Gastrocnemius medialis (tissue), 4 donors: ENCODE measurements around the gene ME1. TPM values are rescaled to one million over a fixed set of nuclear protein-coding genes. Genes with fewer than 3 reads are reported as not detected.
A peak's percentile ranks its signal among the peaks of the same experiment; 100 is the strongest.

ENCODE experiments used
- ATAC-seq, 2 donors: fragments of 150-250 bp; one replicate each; pipeline ENCODE4 v1.9.1; 2016
- DNase-seq, 2 donors: peaks; one replicate each; pipeline ENCODE4 v3.0.0-alpha.2; 2019
- H3K27ac ChIP-seq, 4 donors: fragments of 200-600 bp; sonication (generic); 1 replicate in 1 of 4; 2 replicates in 3 of 4; pipeline ENCODE4 v1.5.1; 2016 to 2018; ENCODE audit warnings: mild to moderate bottlenecking in 2 of 4, moderate library complexity in 1 of 4
- H3K27me3 ChIP-seq, 3 donors: fragments of 200-600 bp; sonication (generic) in 2 of 3; 1 replicate in 1 of 3; 2 replicates in 2 of 3; pipeline versions ENCODE4 v1.5.1 to v1.6.0; 2016 to 2019; ENCODE audit warnings: mild to moderate bottlenecking in 1 of 3, moderate library complexity in 1 of 3
- H3K36me3 ChIP-seq, 2 donors: fragments of 200-600 bp; sonication (generic) in 1 of 2; one replicate each; pipeline ENCODE4 v1.5.1; 2017 to 2018
- H3K4me1 ChIP-seq, 2 donors: fragments of 200-600 bp; sonication (generic) in 1 of 2; one replicate each; pipeline ENCODE4 v1.5.1; 2016 to 2017; ENCODE audit warnings: mild to moderate bottlenecking in 2 of 2
- H3K4me3 ChIP-seq, 4 donors: fragments of 200-600 bp; sonication (generic) in 3 of 4; 1 replicate in 1 of 4; 2 replicates in 3 of 4; pipeline ENCODE4 v1.5.1; 2016 to 2019; ENCODE audit warnings: mild to moderate bottlenecking in 2 of 4
- H3K9me3 ChIP-seq, 3 donors: fragments of 200-600 bp; sonication (generic) in 2 of 3; 1 replicate in 1 of 3; 2 replicates in 2 of 3; pipeline ENCODE4 v1.5.1; 2016 to 2019
- POLR2A ChIP-seq, 2 donors: fragments of 450-650 bp; IDR thresholded peaks; one replicate each; pipeline ENCODE4 v1.6.1; 2017; ENCODE audit warnings: antibody characterized with exemption in 2 of 2, mild to moderate bottlenecking in 2 of 2, moderate library complexity in 2 of 2
- in situ Hi-C, 4 donors: fragments of 200-750 bp; cut with MboI; loops; one replicate each; pipeline versions ENCODE4 v1.15.0 to v1.8.0; 2017; ENCODE audit warnings: low sequenced_read_pairs in 4 of 4
- intact Hi-C: fragments of 100-400 bp; cut with DNase I; formaldehyde crosslinking; loops from one replicate; pipeline ENCODE4 v1.15.1; 2023; ENCODE audit warnings: low total_unique reads
- total RNA-seq, 4 donors: library from RNA; depleted of rRNA; stranded (reverse); fragments of >200 nt; gene quantifications; one replicate each; pipeline versions ENCODE4 v1.1.0 to v1.2.3, GENCODE V29; 2016
- TF ChIP-seq, protein P1 (sequence below), 5 experiments: fragments of 450-650 bp in 3 of 5; fragments of 200-600 bp in 2 of 5; sonication (generic) in 2 of 5; IDR thresholded peaks in 4 of 5; conservative IDR thresholded peaks in 1 of 5; 1 replicate in 4 of 5; 2 replicates in 1 of 5; pipeline ENCODE4 v1.5.1; 2016 to 2019; ENCODE audit warnings: antibody characterized with exemption in 5 of 5, mild to moderate bottlenecking in 3 of 5, moderate library complexity in 3 of 5

ME1 gene
- total RNA-seq, 4 donors from 2014 or later: 15.6 to 36.8 (median 25.4) TPM

DNA sequence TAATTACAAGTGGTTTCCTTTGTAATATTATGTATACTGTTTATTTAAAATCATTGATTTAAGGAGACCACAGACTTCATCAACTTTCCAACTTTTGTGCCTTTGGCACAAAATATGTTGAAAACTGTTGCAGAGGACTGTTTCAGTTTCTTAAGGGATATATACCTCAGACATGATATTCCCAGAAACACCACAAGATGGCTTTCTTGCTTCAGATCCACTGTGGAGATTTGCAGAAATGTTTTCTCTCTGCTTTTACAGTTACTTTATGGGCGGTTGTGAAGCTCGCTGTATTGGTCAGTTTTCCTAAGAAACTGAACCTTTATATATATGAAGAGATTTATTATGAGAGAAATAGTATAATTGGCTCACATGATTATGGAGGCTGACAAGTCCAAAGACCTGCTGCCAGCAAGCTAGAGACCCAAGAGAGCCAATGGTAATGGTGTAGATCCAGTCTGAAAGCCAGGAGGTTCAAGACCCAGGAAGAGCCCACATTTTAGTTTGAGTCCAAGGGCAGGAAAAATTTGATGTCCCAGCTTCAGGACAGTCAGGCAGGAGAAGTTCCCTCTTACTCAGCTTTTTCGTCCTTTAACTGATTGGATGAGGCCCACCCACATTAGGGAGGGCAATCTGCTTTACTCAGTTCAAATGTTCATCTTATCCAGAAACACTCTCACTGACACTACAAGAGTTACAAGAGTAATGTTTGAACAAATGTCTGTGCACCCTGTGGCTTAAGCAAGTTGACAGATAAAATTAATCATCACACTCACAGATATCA lies 12.8 kb downstream of the ME1 start:
- no peak for DNase-seq
- no peak for TF ChIP-seq POLR2A (IDR thresholded peaks at IDR 0.05)
- TF ChIP-seq, protein P1, sequence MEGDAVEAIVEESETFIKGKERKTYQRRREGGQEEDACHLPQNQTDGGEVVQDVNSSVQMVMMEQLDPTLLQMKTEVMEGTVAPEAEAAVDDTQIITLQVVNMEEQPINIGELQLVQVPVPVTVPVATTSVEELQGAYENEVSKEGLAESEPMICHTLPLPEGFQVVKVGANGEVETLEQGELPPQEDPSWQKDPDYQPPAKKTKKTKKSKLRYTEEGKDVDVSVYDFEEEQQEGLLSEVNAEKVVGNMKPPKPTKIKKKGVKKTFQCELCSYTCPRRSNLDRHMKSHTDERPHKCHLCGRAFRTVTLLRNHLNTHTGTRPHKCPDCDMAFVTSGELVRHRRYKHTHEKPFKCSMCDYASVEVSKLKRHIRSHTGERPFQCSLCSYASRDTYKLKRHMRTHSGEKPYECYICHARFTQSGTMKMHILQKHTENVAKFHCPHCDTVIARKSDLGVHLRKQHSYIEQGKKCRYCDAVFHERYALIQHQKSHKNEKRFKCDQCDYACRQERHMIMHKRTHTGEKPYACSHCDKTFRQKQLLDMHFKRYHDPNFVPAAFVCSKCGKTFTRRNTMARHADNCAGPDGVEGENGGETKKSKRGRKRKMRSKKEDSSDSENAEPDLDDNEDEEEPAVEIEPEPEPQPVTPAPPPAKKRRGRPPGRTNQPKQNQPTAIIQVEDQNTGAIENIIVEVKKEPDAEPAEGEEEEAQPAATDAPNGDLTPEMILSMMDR (IDR thresholded peaks at IDR 0.05 in 4 of 5, conservative IDR thresholded peaks at IDR 0.05 in 1 of 5): peak in 4 of 5 experiments; percentile 32 to 53 (median 48)
- H3K9me3 ChIP-seq: no peaks in the 10 kb centered on the region
- H3K36me3 ChIP-seq: no peaks in the 10 kb centered on the region
- in situ Hi-C loops: loop anchor here (5.0 to 10.0 kb wide), 2 partner anchors 97 to 99 kb away; partner anchors contain the start of gene PRSS35 (in 3 of the 4)
- no peak overlapping the region for H3K27ac ChIP-seq
- H3K27me3 ChIP-seq: no peaks in the 10 kb centered on the region
- peak; percentile 54 to 68 for ATAC-seq
- intact Hi-C loops: loop anchor here (1.0 kb wide), 1 partner anchor 97 kb away; no protein-coding TSS in a partner anchor
- no peak overlapping the region for H3K4me3 ChIP-seq
- H3K4me1 ChIP-seq: peaks cover 0 to 6% of the 10 kb centered on the region in 2 donors

- intact Hi-C loops (no loop called here), in situ Hi-C loops (loop anchor here in 3 of 4 donors (10.0 kb wide), 1 partner anchor 102 kb away; the partner anchor contains the start of gene PRSS35 (in 3 of the 3))
- Histone ChIP-seq H3K9me3 (no peaks in the 10 kb centered on the region), H3K4me3 (no peak overlapping the region), H3K36me3 (no peaks in the 10 kb centered on the region), H3K27ac (no peak overlapping the region), H3K4me1 (no peaks in the 10 kb centered on the region), H3K27me3 (no peaks in the 10 kb centered on the region)
- ATAC-seq (no peak), DNase-seq (no peak)
- TF ChIP-seq, protein P1 (IDR thresholded peaks at IDR 0.05 in 4 of 5, conservative IDR thresholded peaks at IDR 0.05 in 1 of 5): no peak
- TF ChIP-seq POLR2A (IDR thresholded peaks at IDR 0.05): no peak
Measured at GRCh38 chr6:83413068-83413467, 17.8 kb downstream of the ME1 start.

- in situ Hi-C loops: loop anchor here in 3 of 4 donors (10.0 kb wide), 1 partner anchor 103 kb away; the partner anchor contains the start of gene PRSS35 (in 3 of the 3)
- ATAC-seq: no peak
- no peak overlapping the region for H3K27ac ChIP-seq
- no peak overlapping the region for H3K4me3 ChIP-seq
- H3K4me1 ChIP-seq: no peaks in the 10 kb centered on the region
- TF ChIP-seq, protein P1 (IDR thresholded peaks at IDR 0.05 in 4 of 5, conservative IDR thresholded peaks at IDR 0.05 in 1 of 5): no peak
- no peak for TF ChIP-seq POLR2A (IDR thresholded peaks at IDR 0.05)
- H3K9me3 ChIP-seq: no peaks in the 10 kb centered on the region
- no peaks in the 10 kb centered on the region for H3K27me3 ChIP-seq
- H3K36me3 ChIP-seq: peaks cover 0 to 5% of the 10 kb centered on the region in 2 donors
- intact Hi-C loops: no loop called here
- no peak for DNase-seq
Measured at GRCh38 chr6:83411731-83412130, 19.1 kb downstream of the ME1 start.

DNA sequence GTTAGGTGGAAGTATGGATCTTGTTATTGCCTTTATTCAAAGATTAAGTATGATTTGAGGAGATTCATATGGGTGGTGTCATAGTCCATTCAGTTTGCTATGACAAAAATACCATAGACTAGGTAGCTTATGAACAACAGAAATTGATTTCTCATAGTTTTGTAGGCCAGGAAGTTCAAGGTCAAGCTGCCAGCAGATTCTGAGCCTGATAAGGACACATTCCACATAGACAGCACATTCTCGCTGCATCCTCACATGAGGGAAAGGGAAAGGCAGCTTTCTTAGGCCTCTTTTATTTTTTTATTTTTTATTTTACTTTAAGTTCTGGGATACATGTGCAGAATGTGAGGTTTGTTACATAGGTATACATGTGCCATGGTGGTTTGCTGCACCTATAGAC lies 27.7 kb downstream of the ME1 start:
- in situ Hi-C loops: no loop called here
- Histone ChIP-seq H3K4me3 (no peak overlapping the region), H3K4me1 (no peaks in the 10 kb centered on the region), H3K27me3 (no peaks in the 10 kb centered on the region), H3K27ac (no peak overlapping the region), H3K9me3 (no peaks in the 10 kb centered on the region), H3K36me3 (peaks cover 0 to 17% of the 10 kb centered on the region in 2 donors)
- no peak for TF ChIP-seq POLR2A (IDR thresholded peaks at IDR 0.05)
- TF ChIP-seq, protein P1 (IDR thresholded peaks at IDR 0.05 in 4 of 5, conservative IDR thresholded peaks at IDR 0.05 in 1 of 5): no peak
- intact Hi-C loops: no loop called here
- no peak for DNase-seq
- no peak for ATAC-seq
